Stimulated activated CD8-positive, alpha-beta memory T cell treated with anti-CD3 and anti-CD28 coated beads, Interleukin-7, amount 100 ng/mL, for 1 hour (primary cell): ENCODE results near the gene SOAT2.
"Not testable (repeated sequence)": the region's sequence is repeated elsewhere in the genome, so short reads cannot be mapped to it uniquely, and the experiment has no call there.

ENCODE experiments used
- DNase-seq, 2 donors: peaks; one replicate each; pipeline ENCODE4 v3.0.0-alpha.2; 2020; ENCODE audit warnings: low read depth in 2 of 2

Gene SOAT2

DNA sequence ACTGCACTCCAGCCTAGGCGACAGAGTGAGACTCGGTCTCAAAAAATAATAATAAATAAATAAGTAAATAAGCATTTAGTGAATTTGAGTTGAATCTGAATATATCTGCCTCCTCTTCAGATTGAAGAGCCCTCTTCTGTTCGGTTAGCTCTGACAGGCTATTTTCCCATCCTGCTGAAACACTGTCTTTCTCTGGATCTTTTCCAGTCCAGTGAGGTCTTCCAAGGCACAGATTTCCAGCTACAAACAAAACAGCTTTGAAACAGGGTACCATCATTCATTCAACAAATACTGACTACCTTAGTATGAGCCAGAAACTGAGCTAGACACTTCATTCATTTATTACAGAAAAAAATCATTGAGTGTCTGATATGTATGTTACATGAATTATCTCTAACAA is 16.9 kb upstream of the SOAT2 start:
- DNase-seq: no peak

DNA sequence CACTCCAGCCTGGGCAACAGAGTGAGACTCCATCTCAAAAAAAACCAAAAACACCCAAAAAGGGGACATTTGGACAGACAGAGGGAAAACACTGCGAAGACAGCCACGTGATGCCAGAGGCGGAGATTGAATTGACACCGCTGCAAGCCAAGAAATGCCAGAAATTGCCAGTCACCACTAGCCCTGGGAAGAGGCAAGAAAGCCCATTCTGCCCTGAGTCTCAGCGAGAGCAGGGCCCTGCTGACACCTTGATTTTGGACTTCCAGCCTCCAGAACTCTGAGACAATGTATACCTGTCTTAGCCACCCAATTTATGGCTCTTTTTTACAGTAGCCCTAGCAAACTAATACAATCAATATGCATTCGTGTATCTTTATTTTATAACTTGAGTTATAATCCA is 13.2 kb upstream of the SOAT2 start:
- no peak for DNase-seq

DNA sequence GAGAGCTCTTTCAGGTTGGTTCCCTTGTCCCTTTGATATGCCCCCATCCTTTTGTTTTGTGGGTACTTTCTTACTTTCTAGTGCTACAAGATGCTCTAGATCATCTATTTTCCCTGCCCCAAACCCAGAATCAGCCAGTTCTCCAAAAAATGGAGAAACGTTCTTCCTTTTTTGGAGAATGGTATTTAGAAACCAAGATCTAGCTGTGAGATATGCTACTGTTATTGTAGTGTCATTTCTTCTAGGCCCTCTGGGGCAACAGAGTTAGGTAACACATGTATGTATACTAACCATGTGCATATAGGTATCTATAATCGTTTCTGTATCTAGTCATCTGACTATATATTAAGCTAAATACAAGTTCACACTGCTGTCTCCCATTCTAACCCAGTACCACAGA is 12.7 kb upstream of the SOAT2 start:
- no peak for DNase-seq

DNA sequence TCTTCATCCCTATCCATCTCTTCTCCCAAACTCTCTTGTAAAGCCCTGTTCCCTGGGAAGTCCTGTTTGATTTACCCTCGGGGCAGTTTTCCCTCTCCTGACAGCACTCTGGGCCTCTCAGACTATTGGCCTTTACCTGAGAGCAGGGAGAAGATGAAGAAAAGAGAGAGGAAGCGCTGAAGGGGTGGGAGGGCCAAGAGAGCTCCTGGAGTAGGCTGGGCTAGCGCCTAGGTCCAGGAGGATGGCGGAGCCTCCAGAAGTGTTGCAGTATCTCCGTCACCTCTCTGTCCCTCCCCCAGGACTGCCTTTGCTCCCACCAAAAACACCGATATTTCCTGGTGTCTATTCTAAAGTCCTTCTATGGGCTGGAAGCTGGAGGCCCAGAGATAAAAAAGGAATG is 11.5 kb upstream of the SOAT2 start:
- DNase-seq: no peak

DNA sequence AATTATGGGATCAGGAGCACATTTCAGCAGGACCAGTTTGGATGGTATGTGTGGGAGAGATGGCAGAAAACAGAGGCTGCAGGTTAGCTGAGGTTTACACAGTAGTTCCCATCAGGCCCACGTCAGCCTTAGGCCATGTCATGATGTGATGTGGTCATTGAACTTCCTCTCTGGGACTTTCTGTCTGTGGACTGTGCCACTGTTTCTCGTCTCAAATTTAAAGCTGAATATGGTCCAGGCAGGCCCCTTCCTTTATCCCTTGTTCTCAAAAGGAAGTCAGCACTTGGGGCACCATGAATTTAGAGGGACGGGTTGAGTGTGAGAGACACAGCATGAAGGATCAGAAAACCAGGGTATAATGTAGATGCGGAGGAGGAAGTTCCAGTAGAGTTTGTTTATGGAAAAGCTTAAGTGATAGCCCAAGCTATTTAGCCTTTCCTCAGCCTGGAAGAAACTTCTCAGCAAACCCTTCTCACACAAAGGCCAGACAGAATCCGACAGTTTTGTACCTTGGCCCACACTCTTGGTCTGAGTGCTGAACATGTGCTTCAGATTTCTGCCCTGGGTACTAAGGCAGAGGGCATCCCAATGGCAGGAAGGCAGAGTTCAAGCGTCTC is 9.4 kb upstream of the SOAT2 start:
- no peak for DNase-seq

DNA sequence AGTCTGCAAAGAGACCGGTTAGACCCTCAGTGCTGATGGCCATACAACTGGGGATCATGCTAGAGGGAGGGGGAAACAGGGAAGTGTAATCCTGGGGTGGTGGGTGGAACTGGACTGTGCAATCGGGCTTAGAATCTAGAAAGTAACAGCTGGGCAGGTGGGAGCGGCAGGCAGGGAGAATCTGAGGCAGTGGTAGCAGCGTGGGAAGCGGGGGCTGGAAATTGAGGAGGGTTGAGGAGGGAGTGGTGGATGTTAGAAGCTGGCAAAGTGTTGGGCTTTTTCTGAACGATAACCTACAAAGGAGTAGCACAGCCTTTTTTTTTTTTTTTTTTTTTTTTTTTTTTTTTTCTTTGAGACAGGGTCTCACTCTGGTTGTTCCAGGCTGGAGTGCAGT is 8.9 kb upstream of the SOAT2 start:
- no peak for DNase-seq

DNA sequence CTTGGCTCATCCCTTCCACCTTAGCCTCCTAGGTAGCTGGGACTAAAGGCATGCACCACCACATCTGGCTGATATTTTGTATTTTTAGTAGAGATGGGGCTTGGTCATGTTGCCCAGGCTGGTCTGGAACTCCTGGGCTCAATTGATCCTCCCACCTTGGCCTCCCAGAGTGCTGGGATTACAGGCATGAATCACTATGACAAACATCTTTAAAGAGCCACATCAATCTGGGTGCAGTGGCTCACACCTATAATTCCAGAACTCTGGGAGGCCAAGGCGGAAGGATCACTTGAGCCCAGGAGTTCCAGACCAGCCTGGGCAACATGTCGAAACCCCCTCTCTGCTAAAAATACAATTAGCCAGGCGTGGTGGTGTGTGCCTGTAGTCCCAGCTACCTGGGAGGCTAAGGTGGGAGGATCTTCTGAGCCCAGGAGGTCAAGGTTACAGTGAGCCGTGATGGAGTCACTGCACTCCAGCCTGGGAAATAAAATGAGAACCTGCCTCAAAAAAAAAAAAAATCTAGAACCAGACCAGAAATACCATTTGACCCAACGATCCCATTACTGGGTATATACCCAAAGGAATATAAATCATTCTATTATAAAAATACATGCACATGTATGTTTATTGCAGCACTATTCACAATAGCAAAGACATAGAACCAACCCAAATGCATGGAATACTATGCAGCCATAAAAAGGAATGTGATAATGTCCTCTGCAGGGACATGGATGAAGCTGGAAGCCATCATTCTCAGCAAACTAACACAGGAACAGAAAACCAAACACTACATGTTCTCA is 8.3 kb upstream of the SOAT2 start:
- not testable (repeated sequence) for DNase-seq

DNA sequence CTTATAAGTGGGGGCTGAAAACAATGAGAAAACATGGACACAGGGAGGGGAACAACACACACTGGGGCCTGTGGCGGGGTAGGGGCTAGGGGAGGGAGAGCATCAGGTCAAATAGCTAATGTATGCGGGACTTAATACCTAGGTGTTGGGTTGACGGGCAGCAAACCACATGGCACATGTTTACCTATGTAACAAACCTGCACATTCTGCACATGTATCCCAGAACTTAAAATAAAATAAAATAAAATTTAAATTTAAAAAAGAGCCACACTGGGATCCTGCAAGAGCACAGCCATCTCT is 7.7 kb upstream of the SOAT2 start:
- DNase-seq: not testable (repeated sequence)

DNA sequence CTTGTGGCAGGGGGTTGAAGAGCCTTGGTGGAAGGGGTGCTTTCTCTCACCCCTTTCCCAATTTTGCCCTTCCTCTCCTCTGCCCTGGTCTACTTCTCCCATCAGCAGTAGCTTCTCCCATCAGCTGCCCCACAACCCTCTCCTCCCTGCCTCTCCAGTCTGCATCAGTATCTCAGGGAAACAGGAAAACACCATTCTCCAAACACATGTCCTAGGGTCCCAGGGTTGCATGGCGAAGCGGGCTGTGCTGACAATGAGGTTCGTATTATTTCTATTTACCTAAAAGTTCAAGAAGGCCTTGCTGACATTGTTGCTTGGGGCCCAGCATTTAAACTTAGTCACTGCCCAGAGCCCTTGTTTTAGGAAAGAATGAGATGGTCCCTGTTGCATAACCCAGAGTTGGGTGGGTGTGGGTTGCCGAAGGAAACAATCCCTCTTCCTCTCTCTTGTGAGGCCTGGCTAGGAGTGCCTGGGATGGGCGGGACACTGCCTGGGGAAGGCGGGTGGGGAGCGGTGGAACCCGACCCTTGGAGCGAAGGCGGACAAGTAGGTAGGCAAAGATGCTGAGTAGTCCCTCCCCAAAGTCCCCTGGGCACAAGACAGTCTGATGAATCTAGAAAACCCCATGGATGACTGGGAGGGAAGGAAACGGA is 7.1 kb upstream of the SOAT2 start:
- DNase-seq: no peak

DNA sequence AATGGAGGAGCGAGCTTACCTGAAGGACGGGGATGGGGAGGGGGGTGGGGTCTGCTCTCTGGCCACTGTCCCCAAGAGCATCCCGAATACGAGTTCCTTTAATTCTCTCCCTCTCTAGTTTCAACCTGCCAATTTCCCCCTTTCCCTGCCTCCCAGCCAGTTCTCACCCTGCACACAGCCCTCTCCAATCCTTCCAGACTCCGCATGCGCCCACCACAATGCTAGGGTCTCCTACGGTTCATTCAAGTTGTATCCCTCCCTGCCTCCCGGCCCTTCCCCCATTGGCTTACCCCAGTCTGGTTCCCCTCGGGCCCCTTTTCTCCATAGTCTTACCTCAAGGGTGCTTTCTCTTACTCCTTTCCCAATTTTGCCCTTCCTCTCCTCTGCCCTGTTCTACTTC is 6.5 kb upstream of the SOAT2 start:
- no peak for DNase-seq

DNA sequence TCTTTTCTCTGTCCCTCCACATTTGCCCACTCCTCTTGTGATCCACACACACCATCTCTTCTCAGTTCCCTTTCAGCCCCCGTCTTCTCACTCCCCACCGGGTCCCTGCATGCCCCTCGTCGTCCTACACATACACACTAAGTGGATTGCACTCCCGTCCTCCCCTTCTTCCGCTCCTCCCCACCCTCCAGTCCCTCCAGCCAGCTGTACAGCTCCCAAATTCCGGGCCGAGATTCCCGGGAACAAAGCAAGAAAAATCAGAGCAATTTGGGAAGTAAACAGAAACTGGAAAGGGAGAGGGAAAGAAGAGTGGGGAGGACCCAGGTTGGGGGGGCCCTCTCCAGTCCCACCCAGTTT is 6.1 kb upstream of the SOAT2 start:
- no peak for DNase-seq

DNA sequence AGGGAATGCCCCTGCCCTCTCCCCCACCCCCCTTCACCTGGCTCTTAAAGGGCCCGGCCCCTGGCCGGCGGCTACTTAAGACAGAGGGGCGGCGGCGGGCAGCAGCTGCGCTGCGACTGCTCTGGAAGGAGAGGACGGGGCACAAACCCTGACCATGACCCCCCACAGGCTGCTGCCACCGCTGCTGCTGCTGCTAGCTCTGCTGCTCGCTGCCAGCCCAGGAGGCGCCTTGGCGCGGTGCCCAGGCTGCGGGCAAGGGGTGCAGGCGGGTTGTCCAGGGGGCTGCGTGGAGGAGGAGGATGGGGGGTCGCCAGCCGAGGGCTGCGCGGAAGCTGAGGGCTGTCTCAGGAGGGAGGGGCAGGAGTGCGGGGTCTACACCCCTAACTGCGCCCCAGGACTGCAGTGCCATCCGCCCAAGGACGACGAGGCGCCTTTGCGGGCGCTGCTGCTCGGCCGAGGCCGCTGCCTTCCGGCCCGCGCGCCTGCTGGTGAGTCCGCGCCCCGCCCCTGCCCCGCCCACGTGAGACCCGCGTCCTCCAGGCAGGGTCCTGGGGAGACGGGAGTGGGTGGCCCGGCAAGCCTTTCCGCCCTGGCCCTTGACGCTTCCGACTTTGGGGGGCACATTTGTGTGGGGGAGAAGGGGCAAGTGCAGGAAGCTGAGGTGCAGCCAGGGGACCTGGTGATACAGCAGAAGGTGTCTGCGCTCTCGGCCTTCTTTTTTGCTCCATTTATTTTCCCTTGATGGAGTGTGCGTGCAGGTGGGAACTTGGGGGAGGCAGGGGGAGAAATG is 5.5 kb upstream of the SOAT2 start, which contains the start of gene IGFBP6:
Gene IGFBP6 (plus strand): TSS at position 104 of the 790 bp plus-strand sequence. CDS start 51 bp downstream, at position 155.
- DNase-seq: peak in 1 of 2 donors; percentile 23

DNA sequence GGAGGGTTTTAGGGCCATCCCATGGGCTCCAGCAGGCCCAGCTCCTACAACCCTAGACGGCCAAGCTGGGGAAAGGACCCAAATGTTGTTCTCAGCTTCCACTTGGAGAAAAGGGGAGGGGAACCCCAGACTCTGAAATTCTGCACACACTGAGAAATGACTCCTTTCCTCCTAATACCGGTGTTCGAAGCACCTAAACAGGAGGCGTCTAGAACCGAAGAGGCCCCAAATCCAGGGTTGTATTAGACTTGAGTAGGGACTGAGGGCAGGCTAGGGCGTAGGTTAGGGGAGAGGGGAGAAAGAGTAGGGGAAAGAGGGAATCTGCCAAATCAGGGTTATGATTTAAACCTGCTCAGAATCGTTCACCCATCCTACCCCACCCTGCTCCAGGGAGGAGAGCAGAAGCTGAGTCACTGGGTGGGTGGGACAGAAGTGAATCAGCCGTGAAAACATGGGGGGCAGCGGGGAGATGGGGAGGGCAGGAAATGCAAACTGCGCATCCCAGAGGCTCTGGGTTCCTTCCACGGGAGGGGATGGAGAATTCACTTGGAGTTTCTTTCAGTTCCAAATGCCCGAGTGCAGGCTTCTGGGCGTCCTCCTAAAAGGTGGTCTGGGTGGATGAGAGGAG is 4.8 kb upstream of the SOAT2 start:
- no peak for DNase-seq

DNA sequence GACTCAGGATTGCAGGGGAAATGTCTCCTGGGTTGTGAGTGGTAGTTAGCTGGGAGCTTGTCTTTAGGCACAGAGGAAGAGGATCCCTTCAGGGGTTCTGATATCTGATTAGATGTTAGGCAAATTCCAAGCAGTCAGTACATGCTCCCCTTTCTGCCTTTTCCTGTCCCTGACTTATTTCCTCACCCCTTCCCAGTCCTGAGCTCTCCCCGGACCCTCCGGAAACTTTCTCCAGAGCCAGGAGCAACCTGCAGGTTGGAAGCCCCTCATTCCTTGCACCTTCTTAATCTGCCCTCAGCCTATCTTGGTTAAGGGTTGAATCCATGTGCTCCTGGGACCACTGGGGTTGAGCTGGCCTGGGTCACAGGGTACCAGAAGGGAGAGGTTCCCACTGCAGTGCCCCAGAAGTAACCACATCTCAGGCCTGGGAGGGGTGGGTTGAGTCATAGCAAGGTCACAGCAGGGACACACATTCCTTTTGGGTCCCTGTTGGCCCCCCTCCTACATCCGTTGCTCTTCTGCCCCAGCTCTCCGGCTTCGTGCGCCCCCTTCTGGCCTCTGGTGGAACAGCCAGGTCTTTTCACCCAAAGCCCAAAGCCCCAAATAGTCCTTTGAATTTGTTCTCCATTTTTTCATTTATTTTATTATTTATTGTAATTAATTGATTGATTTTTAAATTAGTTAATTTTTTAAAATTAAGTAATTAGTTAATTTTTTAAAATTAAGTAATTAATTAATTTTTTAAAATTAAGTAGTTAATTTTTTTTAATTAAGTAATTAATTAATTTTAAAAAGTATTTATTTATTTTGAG is 4.0 kb upstream of the SOAT2 start:
- DNase-seq: peak; percentile 82 to 90

DNA sequence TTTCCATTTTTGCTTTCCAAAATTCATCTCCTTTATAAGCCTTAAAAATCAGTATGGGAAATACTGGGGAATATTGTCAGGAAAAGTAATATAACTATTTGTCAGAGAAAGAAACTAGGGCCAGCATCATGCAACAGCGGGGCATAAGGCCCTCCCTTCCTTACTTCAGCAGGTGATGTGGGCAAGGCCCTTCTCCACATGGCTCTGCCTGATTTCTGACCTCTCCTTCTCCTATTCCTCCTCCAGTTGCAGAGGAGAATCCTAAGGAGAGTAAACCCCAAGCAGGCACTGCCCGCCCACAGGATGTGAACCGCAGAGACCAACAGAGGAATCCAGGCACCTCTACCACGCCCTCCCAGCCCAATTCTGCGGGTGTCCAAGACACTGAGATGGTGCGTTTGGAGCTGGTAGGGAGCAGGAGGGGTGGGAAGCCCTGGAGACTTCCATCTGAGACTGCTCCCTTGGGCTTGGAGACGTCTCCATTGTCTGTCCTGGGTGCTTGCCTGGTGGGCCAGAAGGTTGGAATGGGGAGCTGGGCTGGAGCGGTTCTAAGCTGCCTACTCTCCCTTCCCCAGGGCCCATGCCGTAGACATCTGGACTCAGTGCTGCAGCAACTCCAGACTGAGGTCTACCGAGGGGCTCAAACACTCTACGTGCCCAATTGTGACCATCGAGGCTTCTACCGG is 2.7 kb upstream of the SOAT2 start:
- DNase-seq: no peak

DNA sequence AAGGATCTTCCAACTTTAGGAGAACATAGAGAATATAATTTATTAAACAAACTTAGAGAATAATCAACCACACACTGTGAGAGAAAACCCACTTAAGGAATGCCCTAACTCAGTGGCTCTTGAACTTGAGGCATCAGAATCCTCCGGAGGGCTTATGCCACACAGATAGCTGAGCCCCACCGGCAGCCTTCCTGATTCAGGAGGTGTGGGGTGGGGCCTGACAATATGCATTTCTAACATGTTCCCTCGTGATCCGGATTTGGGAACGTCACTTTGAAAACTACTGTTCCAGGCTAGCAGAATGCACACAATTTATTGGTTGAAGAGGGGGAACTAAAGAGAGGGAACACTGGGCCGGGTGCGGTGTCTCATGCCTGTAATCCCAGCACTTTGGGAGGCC is 2.0 kb upstream of the SOAT2 start:
- no peak for DNase-seq

DNA sequence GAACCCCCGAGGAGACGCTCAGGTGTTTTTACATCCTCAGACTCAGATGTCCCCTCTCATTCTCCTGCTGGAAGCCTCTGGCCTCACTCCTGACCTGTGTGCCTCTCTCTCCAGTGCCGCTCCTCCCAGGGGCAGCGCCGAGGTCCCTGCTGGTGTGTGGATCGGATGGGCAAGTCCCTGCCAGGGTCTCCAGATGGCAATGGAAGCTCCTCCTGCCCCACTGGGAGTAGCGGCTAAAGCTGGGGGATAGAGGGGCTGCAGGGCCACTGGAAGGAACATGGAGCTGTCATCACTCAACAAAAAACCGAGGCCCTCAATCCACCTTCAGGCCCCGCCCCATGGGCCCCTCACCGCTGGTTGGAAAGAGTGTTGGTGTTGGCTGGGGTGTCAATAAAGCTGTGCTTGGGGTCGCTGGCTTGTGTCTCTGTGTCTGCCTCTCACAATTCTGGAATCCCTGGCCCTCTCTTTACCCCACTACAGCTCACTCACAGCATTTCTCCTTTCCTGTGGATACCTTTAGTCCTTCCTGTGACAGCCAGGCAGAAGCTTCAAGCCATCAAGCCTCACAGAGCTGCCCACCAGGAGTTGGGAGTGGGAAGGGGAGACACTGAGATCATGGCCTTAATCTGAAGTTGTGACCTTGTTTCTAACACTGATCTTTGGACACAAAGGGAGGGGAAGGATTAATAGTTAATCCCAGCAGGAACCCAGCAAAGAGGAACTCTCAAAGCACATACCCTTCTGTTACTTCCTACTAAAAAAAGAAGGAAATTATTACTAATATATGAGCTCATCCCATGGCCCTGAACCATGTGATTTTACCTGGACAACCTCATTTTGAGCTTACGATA is 1.1 kb upstream of the SOAT2 start:
- DNase-seq: no peak

DNA sequence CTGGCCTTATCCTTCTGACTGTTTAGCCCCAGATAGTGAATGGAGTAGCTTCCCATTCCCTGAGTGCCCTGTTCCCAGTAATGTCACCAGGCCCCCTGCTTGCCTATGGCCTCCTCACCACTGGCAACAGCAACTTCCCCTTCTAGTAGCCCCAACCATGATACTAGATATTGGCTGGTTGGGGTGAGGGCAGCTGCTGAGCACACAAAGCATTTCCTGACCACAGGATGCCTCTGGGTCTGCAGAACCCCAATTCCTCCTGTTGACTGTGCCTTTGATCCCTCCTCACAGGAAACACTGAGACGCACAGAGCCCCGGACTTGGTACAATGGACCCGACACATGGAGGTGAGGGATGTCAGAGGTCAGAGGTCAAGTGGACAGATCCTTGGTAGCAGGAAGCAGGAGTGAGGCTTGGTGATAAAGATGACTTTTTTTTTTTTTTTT is 597 bp downstream of the SOAT2 start:
- no peak for DNase-seq

DNA sequence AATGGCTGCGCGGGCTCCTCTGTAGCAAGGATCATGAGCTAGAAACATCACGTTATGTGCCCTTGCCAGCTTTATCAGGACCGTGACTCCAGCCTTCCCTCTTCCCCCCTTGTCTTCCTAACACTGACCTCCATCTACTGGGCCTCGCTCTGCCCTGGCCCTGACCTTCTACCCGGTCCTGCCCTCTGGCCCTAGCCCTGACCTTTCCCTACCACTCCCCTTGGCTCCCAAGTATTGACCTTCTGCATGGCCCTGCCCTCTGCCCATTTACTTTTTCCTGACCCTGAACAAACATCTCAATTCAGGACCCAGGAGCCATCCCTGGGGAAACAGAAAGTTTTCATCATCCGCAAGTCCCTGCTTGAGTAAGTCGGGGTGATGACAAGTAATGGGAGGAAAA is 2.0 kb downstream of the SOAT2 start:
- DNase-seq: no peak
